ENCODE data around the gene ERVK3-1. TPM values are rescaled to one million over a fixed set of nuclear protein-coding genes. Genes with fewer than 3 reads are reported as not detected.
A peak's percentile ranks its signal among the peaks of the same experiment; 100 is the strongest.

The ERVK3-1 gene
- polyA plus RNA-seq, 2 of the 4 experiments (the other 2 are of a cell fraction) = 109 to 142 TPM

GRCh38 chr19:58326501-58326913 is 21.3 kb downstream of the ERVK3-1 start (continued):
- TF ChIP-seq ZC3H11A (IDR thresholded peaks at IDR 0.05) (no peak), FOSL2 (IDR thresholded peaks at IDR 0.05) (no peak), FOSL2 (CRISPR knock-in tag; IDR thresholded peaks at IDR 0.05) (no peak), CHD4 (IDR thresholded peaks at IDR 0.05; ENCODE audit: borderline replicate concordance) (no peak), KDM5A (IDR thresholded peaks at IDR 0.05) (no peak), RNF2 (IDR thresholded peaks at IDR 0.05; ENCODE audit: borderline replicate concordance, low read depth) (no peak), CTCF (IDR thresholded peaks at IDR 0.05) (no peak), NR3C1 (IDR thresholded peaks at IDR 0.05) (no peak)
- TF ChIP-seq, protein P1, sequence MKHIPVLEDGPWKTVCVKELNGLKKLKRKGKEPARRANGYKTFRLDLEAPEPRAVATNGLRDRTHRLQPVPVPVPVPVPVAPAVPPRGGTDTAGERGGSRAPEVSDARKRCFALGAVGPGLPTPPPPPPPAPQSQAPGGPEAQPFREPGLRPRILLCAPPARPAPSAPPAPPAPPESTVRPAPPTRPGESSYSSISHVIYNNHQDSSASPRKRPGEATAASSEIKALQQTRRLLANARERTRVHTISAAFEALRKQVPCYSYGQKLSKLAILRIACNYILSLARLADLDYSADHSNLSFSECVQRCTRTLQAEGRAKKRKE (CRISPR knock-in tag; IDR thresholded peaks at IDR 0.05; ENCODE audit: low read depth) = no peak
- TF ChIP-seq, protein P2, sequence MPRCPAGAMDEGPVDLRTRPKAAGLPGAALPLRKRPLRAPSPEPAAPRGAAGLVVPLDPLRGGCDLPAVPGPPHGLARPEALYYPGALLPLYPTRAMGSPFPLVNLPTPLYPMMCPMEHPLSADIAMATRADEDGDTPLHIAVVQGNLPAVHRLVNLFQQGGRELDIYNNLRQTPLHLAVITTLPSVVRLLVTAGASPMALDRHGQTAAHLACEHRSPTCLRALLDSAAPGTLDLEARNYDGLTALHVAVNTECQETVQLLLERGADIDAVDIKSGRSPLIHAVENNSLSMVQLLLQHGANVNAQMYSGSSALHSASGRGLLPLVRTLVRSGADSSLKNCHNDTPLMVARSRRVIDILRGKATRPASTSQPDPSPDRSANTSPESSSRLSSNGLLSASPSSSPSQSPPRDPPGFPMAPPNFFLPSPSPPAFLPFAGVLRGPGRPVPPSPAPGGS (IDR thresholded peaks at IDR 0.05) = no peak

DNA sequence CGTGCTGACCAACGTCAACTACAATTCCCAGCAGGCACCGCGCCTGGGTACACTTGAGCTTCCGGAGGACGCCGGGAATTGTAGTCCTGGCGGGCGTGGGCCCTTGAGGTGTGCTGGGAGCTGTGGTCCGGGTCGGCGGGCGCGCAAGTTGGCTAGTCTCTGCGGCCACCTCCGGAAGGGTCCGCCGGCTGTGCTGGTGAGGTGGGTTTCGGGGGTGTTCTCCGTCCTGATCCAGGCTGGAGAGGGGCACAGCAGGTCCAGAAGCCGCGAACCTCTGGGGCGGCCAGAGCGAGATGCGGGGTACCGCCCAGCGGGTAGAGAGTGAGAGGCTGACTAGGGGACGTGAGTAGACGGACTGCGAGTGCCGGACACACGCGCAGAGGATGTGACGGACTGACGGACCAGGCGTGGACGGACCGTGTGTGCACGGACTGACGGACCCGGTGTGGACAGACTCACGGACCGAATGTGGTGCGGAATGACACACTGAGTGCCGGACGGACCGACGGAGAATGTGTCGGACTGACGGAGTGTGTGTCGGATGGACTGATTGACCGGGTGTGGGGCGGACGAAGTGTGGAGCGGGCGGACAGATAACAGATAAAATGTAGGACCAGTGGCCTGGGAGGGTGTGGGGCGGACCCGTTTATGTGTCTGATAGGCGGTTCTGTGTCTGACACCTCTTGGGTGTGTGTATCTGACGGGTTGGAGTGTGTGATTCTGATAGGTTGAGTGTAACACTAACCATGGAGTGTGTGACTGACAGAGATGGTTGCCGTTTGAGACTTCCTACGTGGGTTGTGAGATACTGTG is 21.9 kb downstream of the ERVK3-1 start, which contains the start of gene ZSCAN22:
Gene ZSCAN22 (plus strand): TSS at position 81 of the 813 bp plus-strand sequence. CDS start 7,809 bp downstream, outside the sequence.
- DNase-seq (ENCODE audit: low read depth in 1 of 2, low spot score in 1 of 2) = peak; percentile 99
- TF ChIP-seq ZNF302 (CRISPR knock-in tag; IDR thresholded peaks at IDR 0.05) = no peak
- TF ChIP-seq MYC (IDR thresholded peaks at IDR 0.05; ENCODE audit: borderline replicate concordance, low read length) = peak; percentile 55
- TF ChIP-seq GATA3 (IDR thresholded peaks at IDR 0.05; ENCODE audit: borderline replicate concordance) = peak; percentile 63; the same call in 1 of the 2 replicates
- 0 out of 2 replicates have a peak, but pooled peaks have one; percentile 52 for TF ChIP-seq MAZ (IDR thresholded peaks at IDR 0.05; ENCODE audit: borderline replicate concordance, low read depth, low read length)
- no peak for TF ChIP-seq POLR2AphosphoS2 (conservative IDR thresholded peaks at IDR 0.05; ENCODE audit: low read length)
- no peak for TF ChIP-seq FOXS1 (CRISPR knock-in tag; IDR thresholded peaks at IDR 0.05)
- TF ChIP-seq FOSB (CRISPR knock-in tag; IDR thresholded peaks at IDR 0.05) = no peak
- peak; percentile 14; the same call in 1 of the 2 replicates for TF ChIP-seq ZC3H11A (IDR thresholded peaks at IDR 0.05)
- no peak for TF ChIP-seq HOXB5 (CRISPR knock-in tag; IDR thresholded peaks at IDR 0.05)
- TF ChIP-seq NFE2L2 (conservative IDR thresholded peaks at IDR 0.05; ENCODE audit: low read length) = no peak
- TF ChIP-seq JUN (IDR thresholded peaks at IDR 0.05) = peak; percentile 94 to 99
- no peak for TF ChIP-seq KDM1A (IDR thresholded peaks at IDR 0.05; ENCODE audit: low read depth)
- no peak for TF ChIP-seq ESRRA (IDR thresholded peaks at IDR 0.05; ENCODE audit: borderline replicate concordance, low read length)
- TF ChIP-seq E2F6 (IDR thresholded peaks at IDR 0.05; ENCODE audit: borderline replicate concordance, low read depth) = peak; percentile 58; the same call in 1 of the 2 replicates
- TF ChIP-seq, protein P3, sequence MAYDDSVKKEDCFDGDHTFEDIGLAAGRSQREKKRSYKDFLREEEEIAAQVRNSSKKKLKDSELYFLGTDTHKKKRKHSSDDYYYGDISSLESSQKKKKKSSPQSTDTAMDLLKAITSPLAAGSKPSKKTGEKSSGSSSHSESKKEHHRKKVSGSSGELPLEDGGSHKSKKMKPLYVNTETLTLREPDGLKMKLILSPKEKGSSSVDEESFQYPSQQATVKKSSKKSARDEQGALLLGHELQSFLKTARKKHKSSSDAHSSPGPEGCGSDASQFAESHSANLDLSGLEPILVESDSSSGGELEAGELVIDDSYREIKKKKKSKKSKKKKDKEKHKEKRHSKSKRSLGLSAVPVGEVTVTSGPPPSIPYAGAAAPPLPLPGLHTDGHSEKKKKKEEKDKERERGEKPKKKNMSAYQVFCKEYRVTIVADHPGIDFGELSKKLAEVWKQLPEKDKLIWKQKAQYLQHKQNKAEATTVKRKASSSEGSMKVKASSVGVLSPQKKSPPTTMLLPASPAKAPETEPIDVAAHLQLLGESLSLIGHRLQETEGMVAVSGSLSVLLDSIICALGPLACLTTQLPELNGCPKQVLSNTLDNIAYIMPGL (CRISPR knock-in tag; IDR thresholded peaks at IDR 0.05; ENCODE audit: borderline replicate concordance) = 0 out of 2 replicates have a peak, but pooled peaks have one; percentile 21
- TF ChIP-seq RAD21 (conservative IDR thresholded peaks at IDR 0.05 in 1 of 2, IDR thresholded peaks at IDR 0.05 in 1 of 2) = peak in 1 of 2 experiments; percentile 40; a peak in 1 of 5 replicates
- TF ChIP-seq EHF (CRISPR knock-in tag; IDR thresholded peaks at IDR 0.05) = no peak
- TF ChIP-seq FOSL2 (IDR thresholded peaks at IDR 0.05) = no peak
- TF ChIP-seq FOSL2 (CRISPR knock-in tag; IDR thresholded peaks at IDR 0.05) = peak; percentile 60
- no peak for TF ChIP-seq BHLHE40 (IDR thresholded peaks at IDR 0.05; ENCODE audit: low read depth, low read length)
- TF ChIP-seq KDM5A (IDR thresholded peaks at IDR 0.05) = peak; percentile 86
- peak; percentile 76 for TF ChIP-seq PHF8 (IDR thresholded peaks at IDR 0.05; ENCODE audit: borderline replicate concordance, low read depth)
- TF ChIP-seq TFCP2L1 (CRISPR knock-in tag; IDR thresholded peaks at IDR 0.05) = no peak
- TF ChIP-seq, protein P2 (IDR thresholded peaks at IDR 0.05) = peak; percentile 71; the same call in 1 of the 3 replicates

More for the DNA sequence above, 21.9 kb downstream of the ERVK3-1 start, which contains the start of gene ZSCAN22:
- H3K4me3 ChIP-seq = peak within 1 kb of the TSS; percentile 69
- H3K4me2 ChIP-seq = peak within 1 kb of the TSS; percentile 93
- peaks cover 13% of the 10 kb centered on the region; the same call in 2 of the 3 replicates for H3K4me1 ChIP-seq
- peaks cover 12% of the 10 kb centered on the region; the same call in 1 of the 3 replicates for H3K9me3 ChIP-seq
- ChIA-PET POLR2A (interaction anchor here (0.6 to 1.3 kb wide), 10 partner anchors 10 to 645 kb away, joined by 3 to 41 read pairs (median 6); partner anchors contain the start of genes ERVK3-1, ZBTB45, ZNF274 and ZNF497), CTCF (interaction anchor here (0.6 to 1.6 kb wide), 3 partner anchors 8 to 43 kb away, joined by 3 to 7 read pairs (median 4); partner anchors contain the start of gene ERVK3-1)
- FAIRE-seq (peak; percentile 76), ATAC-seq (peak; percentile 96 to 97)
- 1% methylated on average over 58 of the region's 62 CpGs for WGBS (ENCODE audit: missing lambda C conversion rate)
- H3K27ac ChIP-seq = peak within 1 kb of the TSS; percentile 88 to 95
